Spleen (tissue), 11 donors: ENCODE measurements around the gene GALNT5. TPM values are rescaled to one million over a fixed set of nuclear protein-coding genes. Genes with fewer than 3 reads are reported as not detected.

Source experiments
- DNase-seq: peaks from one replicate; pipeline ENCODE4 v3.0.0-alpha.2; 2020
- H3K27ac ChIP-seq, 8 donors: fragments of 200-600 bp; sonication (generic) in 7 of 8; 1 replicate in 4 of 8; 2 replicates in 4 of 8; pipeline versions ENCODE4 v1.5.0 to v1.8.0; 2016 to 2021; ENCODE audit warnings: inconsistent platforms in 4 of 8, mild to moderate bottlenecking in 4 of 8, moderate library complexity in 1 of 8
- H3K27me3 ChIP-seq, 7 donors: fragments of 200-600 bp; sonication (generic) in 6 of 7; replicated peaks in 1 of 7; 1 replicate in 4 of 7; 2 replicates in 3 of 7; pipeline versions ENCODE4 v1.5.0 to v1.8.0; 2016 to 2021; ENCODE audit warnings: inconsistent platforms in 3 of 7, mild to moderate bottlenecking in 1 of 7
- H3K36me3 ChIP-seq, 6 donors: fragments of 200-600 bp; sonication (generic) in 5 of 6; 1 replicate in 4 of 6; 2 replicates in 2 of 6; pipeline versions ENCODE4 v1.5.0 to v1.8.0; 2016 to 2021; ENCODE audit warnings: inconsistent platforms in 2 of 6
- H3K4me1 ChIP-seq, 6 donors: fragments of 200-600 bp; sonication (generic) in 5 of 6; 1 replicate in 3 of 6; 2 replicates in 3 of 6; pipeline versions ENCODE4 v1.5.0 to v1.8.0; 2016 to 2021; ENCODE audit warnings: inconsistent platforms in 3 of 6
- H3K4me3 ChIP-seq, 8 donors: fragments of 200-600 bp; sonication (generic) in 7 of 8; 1 replicate in 4 of 8; 2 replicates in 4 of 8; pipeline versions ENCODE4 v1.5.0 to v1.8.0; 2016 to 2021; ENCODE audit warnings: inconsistent platforms in 4 of 8, mild to moderate bottlenecking in 4 of 8, moderate library complexity in 2 of 8
- H3K9me3 ChIP-seq, 8 donors: fragments of 200-600 bp; sonication (generic) in 7 of 8; 1 replicate in 4 of 8; 2 replicates in 4 of 8; pipeline versions ENCODE4 v1.5.0 to v1.8.0; 2016 to 2021; ENCODE audit warnings: inconsistent platforms in 4 of 8
- CTCF ChIP-seq, 11 experiments: fragments of 200-600 bp in 7 of 11; fragments of 450-650 bp in 4 of 11; sonication (generic) in 4 of 11; IDR thresholded peaks in 8 of 11; conservative IDR thresholded peaks in 3 of 11; 1 replicate in 7 of 11; 2 replicates in 4 of 11; pipeline versions ENCODE4 v1.4.0 to v1.8.0; 2016 to 2021; ENCODE audit warnings: antibody characterized with exemption in 11 of 11, inconsistent platforms in 4 of 11, mild to moderate bottlenecking in 1 of 11
- POLR2A ChIP-seq, 3 donors: fragments of 450-650 bp; IDR thresholded peaks; one replicate each; pipeline ENCODE4 v1.5.1; 2017; ENCODE audit warnings: antibody characterized with exemption in 3 of 3, mild to moderate bottlenecking in 1 of 3
- POLR2AphosphoS5 ChIP-seq, 3 donors: sonication (generic); formaldehyde crosslinking; IDR thresholded peaks; one replicate each; pipeline ENCODE4 v1.5.1; 2017; ENCODE audit warnings: antibody characterized with exemption in 3 of 3
- WGBS, 5 donors: extraction: QIAGEN DNeasy Blood & Tissue Kit in 3 of 5; methylation state at CpG; one replicate each; pipeline versions ENCODE4 v1.1.5 to v1.1.7; 2013 to 2018; 5-methylcytosine and 5-hydroxymethylcytosine counted together
- intact Hi-C: fragments of 100-400 bp; cut with DNase I; formaldehyde crosslinking; loops from one replicate; pipeline ENCODE4 v1.15.0; 2023; ENCODE audit warnings: low total_unique reads
- polyA plus RNA-seq, 3 donors: library from polyadenylated mRNA; stranded (reverse); fragments of 200-250 nt; gene quantifications; one replicate each; pipeline ENCODE4 v1.2.1, GENCODE V29; 2013
- total RNA-seq, 7 donors: library from RNA; depleted of rRNA in 3 of 7; stranded (reverse); fragments of >200 nt in 3 of 7; fragmentation: NEBNext Ultra II Directional in 4 of 7; extraction: Animal tissue kit (Norgen Biotek cat#: 25700) in 4 of 7; gene quantifications; one replicate each; pipeline versions ENCODE4 v1.1.0 to v1.2.1, GENCODE V29; 2016 to 2021
- donor health status: healthy with polysubstance abuse.
- donor health status: DM: no; HTN: no; CAD: no; lungs with moderate emphysema.
- donor health status: DM: no; HTN: no; CAD: no.
- donor health status: Bipolar disorder and iron deficiency.
- donor health status: healthy.
- donor health status: DM: no; HTN: no; CAD: no.
- donor health status: DM: yes; HTN: yes; CAD: no.

Gene GALNT5
- total and polyA plus RNA-seq, 10 donors, result 0.03 to 0.70 (median 0.11) TPM; not detected in 5

- DNase-seq, result no peak
- H3K36me3 ChIP-seq, result no peaks in the 10 kb centered on the region
- TF ChIP-seq CTCF (IDR thresholded peaks at IDR 0.05 in 8 of 11, conservative IDR thresholded peaks at IDR 0.05 in 3 of 11) (no peak), POLR2A (IDR thresholded peaks at IDR 0.05) (no peak), POLR2AphosphoS5 (IDR thresholded peaks at IDR 0.05) (no peak)
- H3K9me3 ChIP-seq, result no peaks in the 10 kb centered on the region
- H3K27me3 ChIP-seq, result no peaks in the 10 kb centered on the region
- peaks cover 0 to 3% (median 0%) of the 10 kb centered on the region in 6 donors for H3K4me1 ChIP-seq
- no peak overlapping the region for H3K4me3 ChIP-seq
- intact Hi-C loops, result no loop called here
- no peak overlapping the region for H3K27ac ChIP-seq
Measured at GRCh38 chr2:157320409-157320808, 62.9 kb downstream of the GALNT5 start.

- no peaks in the 10 kb centered on the region for H3K36me3 ChIP-seq
- peaks cover 0 to 3% (median 0%) of the 10 kb centered on the region in 6 donors for H3K4me1 ChIP-seq
- no peak for DNase-seq
- H3K27ac ChIP-seq, result no peak overlapping the region
- intact Hi-C loops, result no loop called here
- no peak overlapping the region for H3K4me3 ChIP-seq
- no peaks in the 10 kb centered on the region for H3K9me3 ChIP-seq
- no peaks in the 10 kb centered on the region for H3K27me3 ChIP-seq
- no peak for TF ChIP-seq CTCF (IDR thresholded peaks at IDR 0.05 in 8 of 11, conservative IDR thresholded peaks at IDR 0.05 in 3 of 11)
- no peak for TF ChIP-seq POLR2AphosphoS5 (IDR thresholded peaks at IDR 0.05)
- TF ChIP-seq POLR2A (IDR thresholded peaks at IDR 0.05), result no peak
- 52 to 72% (median 63%) methylated on average over 2 of the region's 2 CpGs for WGBS, 5 donors
Measured at GRCh38 chr2:157321466-157321865, 64.0 kb downstream of the GALNT5 start.

- H3K36me3 ChIP-seq, result no peaks in the 10 kb centered on the region
- no peak for TF ChIP-seq CTCF (IDR thresholded peaks at IDR 0.05 in 8 of 11, conservative IDR thresholded peaks at IDR 0.05 in 3 of 11)
- TF ChIP-seq POLR2A (IDR thresholded peaks at IDR 0.05), result no peak
- TF ChIP-seq POLR2AphosphoS5 (IDR thresholded peaks at IDR 0.05), result no peak
- no peak overlapping the region for H3K4me3 ChIP-seq
- no peak overlapping the region for H3K27ac ChIP-seq
- H3K9me3 ChIP-seq, result no peaks in the 10 kb centered on the region
- intact Hi-C loops, result no loop called here
- DNase-seq, result no peak
- 91 to 96% (median 94%) methylated on average over 4 of the region's 4 CpGs for WGBS, 5 donors
- H3K27me3 ChIP-seq, result no peaks in the 10 kb centered on the region
- H3K4me1 ChIP-seq, result peaks cover 0 to 6% (median 2%) of the 10 kb centered on the region in 6 donors
Measured at GRCh38 chr2:157322432-157322831, 64.9 kb downstream of the GALNT5 start.

GRCh38 chr2:157324331-157324843, 66.9 kb downstream of the GALNT5 start:
- no peak for DNase-seq
- Histone ChIP-seq H3K27ac (no peak overlapping the region), H3K36me3 (no peaks in the 10 kb centered on the region), H3K9me3 (no peaks in the 10 kb centered on the region), H3K4me3 (no peak overlapping the region), H3K27me3 (no peaks in the 10 kb centered on the region), H3K4me1 (peaks cover 0 to 16% (median 10%) of the 10 kb centered on the region in 6 donors)
- no peak for TF ChIP-seq POLR2A (IDR thresholded peaks at IDR 0.05)
- TF ChIP-seq POLR2AphosphoS5 (IDR thresholded peaks at IDR 0.05), result no peak
- TF ChIP-seq CTCF (IDR thresholded peaks at IDR 0.05 in 8 of 11, conservative IDR thresholded peaks at IDR 0.05 in 3 of 11), result no peak
- 84 to 94% (median 89%) methylated on average over 2 of the region's 2 CpGs for WGBS, 5 donors
- intact Hi-C loops, result no loop called here
